Smooth muscle cell (in vitro differentiated cells): ENCODE measurements around the gene DENND5A. TPM values are rescaled to one million over a fixed set of nuclear protein-coding genes. Genes with fewer than 3 reads are reported as not detected.

Experiments
- DNase-seq: peaks from one replicate; lab custom pipeline; 2025; ENCODE audit not compliant: unreplicated experiment; lab: John Stamatoyannopoulos, UW
- H2AFZ ChIP-seq: fragments of 200-600 bp; sonication (generic); 2 replicates; pipeline ENCODE4 v1.6.0; 2016; ENCODE audit warnings: antibody characterized with exemption, low read depth, mild to moderate bottlenecking
- H3F3A ChIP-seq: fragments of 200-600 bp; sonication (generic); 2 replicates; pipeline ENCODE4 v1.6.0; 2017; ENCODE audit warnings: antibody characterized with exemption, low read depth
- H3K27ac ChIP-seq: fragments of 200-600 bp; sonication (generic); 2 replicates; pipeline ENCODE4 v1.5.1; 2016; ENCODE audit warnings: low read depth, mild to moderate bottlenecking
- H3K27me3 ChIP-seq: fragments of 200-600 bp; sonication (generic); 2 replicates; pipeline ENCODE4 v1.6.1; 2016; ENCODE audit warnings: low read depth, mild to moderate bottlenecking
- H3K36me3 ChIP-seq: fragments of 200-600 bp; sonication (generic); 2 replicates; pipeline ENCODE4 v1.5.1; 2016; ENCODE audit warnings: low read depth
- H3K4me1 ChIP-seq: fragments of 200-600 bp; sonication (generic); 2 replicates; pipeline ENCODE4 v1.5.1; 2016; ENCODE audit warnings: low read depth
- H3K4me2 ChIP-seq: fragments of 200-600 bp; sonication (generic); 2 replicates; pipeline ENCODE4 v1.6.0; 2016; ENCODE audit warnings: mild to moderate bottlenecking
- H3K4me3 ChIP-seq: fragments of 200-600 bp; sonication (generic); 2 replicates; pipeline ENCODE4 v1.5.1; 2016; ENCODE audit warnings: mild to moderate bottlenecking
- H3K79me2 ChIP-seq: fragments of 200-600 bp; sonication (generic); 2 replicates; pipeline ENCODE4 v1.6.0; 2016; ENCODE audit warnings: low read depth, mild to moderate bottlenecking
- H3K9ac ChIP-seq: fragments of 200-600 bp; sonication (generic); 2 replicates; pipeline ENCODE4 v1.6.0; 2016; ENCODE audit warnings: low read depth
- H3K9me3 ChIP-seq: fragments of 200-600 bp; sonication (generic); replicated peaks from 2 replicates; pipeline ENCODE4 v1.5.1; 2016; ENCODE audit warnings: low read depth
- H4K20me1 ChIP-seq: fragments of 200-600 bp; sonication (generic); 2 replicates; pipeline ENCODE4 v1.6.0; 2016; ENCODE audit warnings: low read depth
- CTCF ChIP-seq: fragments of 200-600 bp; sonication (generic); IDR thresholded peaks from 2 replicates; pipeline ENCODE4 v1.5.1; 2017; ENCODE audit warnings: borderline replicate concordance, mild to moderate bottlenecking, antibody characterized with exemption; ENCODE audit not compliant: insufficient read depth, poor library complexity, severe bottlenecking
- WGBS: methylation state at CpG from one replicate; pipeline ENCODE4 v1.1.7; 2016; ENCODE audit warnings: low lambda C conversion rate; 5-methylcytosine and 5-hydroxymethylcytosine counted together
- polyA plus RNA-seq: library from polyadenylated mRNA; unstranded; fragments of >200 nt; fragmentation: Nextera tagmentation; extraction: Ambion mirVana; gene quantifications from 2 replicates; pipeline ENCODE4 v1.2.1, GENCODE V29; 2016
- total RNA-seq: library from RNA; depleted of rRNA; stranded (reverse); fragments of >200 nt; gene quantifications from 2 replicates; pipeline ENCODE4 v1.2.3, GENCODE V29; 2014

The DENND5A gene
- total and polyA plus RNA-seq, 2 experiments from 2014 or later: 42.0 to 66.1 TPM

GRCh38 chr11:9293646-9294045, 28.5 kb upstream of the DENND5A start:
- no peaks in the 10 kb centered on the region for H3K4me1 ChIP-seq
- H3K4me2 ChIP-seq: no peak overlapping the region
- 97% methylated on average over 7 of the region's 7 CpGs for WGBS
- no peaks in the 10 kb centered on the region for H3K36me3 ChIP-seq
- H2AFZ ChIP-seq: no peak overlapping the region
- no peaks in the 10 kb centered on the region for H3K27me3 ChIP-seq
- no peak for DNase-seq
- no peak overlapping the region for H3K9ac ChIP-seq
- no peaks in the 10 kb centered on the region for H3K9me3 ChIP-seq
- H3K27ac ChIP-seq: no peak overlapping the region
- peaks cover 4% of the 10 kb centered on the region for H4K20me1 ChIP-seq
- peaks cover 32% of the 10 kb centered on the region for H3K79me2 ChIP-seq
- H3K4me3 ChIP-seq: no peak overlapping the region
- H3F3A ChIP-seq: no peaks in the 10 kb centered on the region
- TF ChIP-seq CTCF: no peak

GRCh38 chr11:9285850-9286587, 20.9 kb upstream of the DENND5A start:
- no peaks in the 10 kb centered on the region for H3K4me1 ChIP-seq
- H3K4me3 ChIP-seq: no peak overlapping the region
- peaks cover 11% of the 10 kb centered on the region for H4K20me1 ChIP-seq
- no peak for DNase-seq
- H3K27me3 ChIP-seq: no peaks in the 10 kb centered on the region
- 98% methylated on average over 14 of the region's 14 CpGs for WGBS
- H3K79me2 ChIP-seq: no peaks in the 10 kb centered on the region
- H3K9me3 ChIP-seq: no peaks in the 10 kb centered on the region
- H3K4me2 ChIP-seq: no peak overlapping the region
- H2AFZ ChIP-seq: no peak overlapping the region
- H3K27ac ChIP-seq: no peak overlapping the region
- H3F3A ChIP-seq: peaks cover 3% of the 10 kb centered on the region
- no peaks in the 10 kb centered on the region for H3K36me3 ChIP-seq
- H3K9ac ChIP-seq: no peak overlapping the region
- TF ChIP-seq CTCF: no peak

- Histone ChIP-seq H4K20me1 (peaks cover 20% of the 10 kb centered on the region), H3K79me2 (no peaks in the 10 kb centered on the region), H3K9ac (no peak overlapping the region), H2AFZ (no peak overlapping the region), H3K4me3 (no peak overlapping the region), H3K27ac (peak overlapping the region; percentile 3), H3F3A (peaks cover 10% of the 10 kb centered on the region), H3K4me2 (peak overlapping the region; percentile 39), H3K4me1 (no peaks in the 10 kb centered on the region), H3K9me3 (no peaks in the 10 kb centered on the region), H3K27me3 (no peaks in the 10 kb centered on the region), H3K36me3 (no peaks in the 10 kb centered on the region)
- 56% methylated on average over 4 of the region's 4 CpGs for WGBS
- no peak for TF ChIP-seq CTCF
- no peak for DNase-seq
Measured at GRCh38 chr11:9280655-9281301, 15.6 kb upstream of the DENND5A start.
